Measurements from ENCODE around the gene TMPRSS13.
"Not testable (repeated sequence)": the region's sequence is repeated elsewhere in the genome, so short reads cannot be mapped to it uniquely, and the experiment has no call there.

Gene TMPRSS13

GRCh38 chr11:117875382-117876058 lies 53.7 kb downstream of the TMPRSS13 start:
- in situ Hi-C loops (cut with HindIII; ENCODE audit: low sequenced_read_pairs): no loop called here

DNA sequence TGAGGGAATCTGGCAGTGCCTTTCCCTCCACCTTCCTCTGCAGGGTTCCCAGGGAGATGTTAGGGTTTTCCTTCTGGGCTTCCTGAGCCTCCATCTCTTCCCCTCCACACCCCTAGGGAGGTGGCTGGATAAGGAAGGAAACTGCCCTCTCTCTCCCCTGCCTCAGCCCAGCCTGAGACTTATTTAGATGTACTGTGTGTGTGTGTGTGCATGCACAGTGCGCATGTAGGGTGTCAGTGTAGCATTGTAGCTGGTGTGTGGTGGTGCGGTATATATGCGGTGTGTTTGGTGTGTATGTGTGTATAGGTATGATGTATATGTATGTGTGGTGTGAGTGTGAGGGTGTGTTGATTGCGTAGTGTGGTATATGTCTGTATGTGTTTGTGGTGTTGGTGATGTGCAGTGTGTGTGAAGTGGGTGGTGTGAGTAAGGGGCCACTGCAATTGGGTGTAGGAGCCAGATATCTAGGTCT lies 54.3 kb downstream of the TMPRSS13 start:
- in situ Hi-C loops (cut with HindIII; ENCODE audit: low sequenced_read_pairs): no loop called here

GRCh38 chr11:117874253-117874909 lies 54.8 kb downstream of the TMPRSS13 start:
- in situ Hi-C loops (cut with HindIII; ENCODE audit: low sequenced_read_pairs): no loop called here

- in situ Hi-C loops (cut with HindIII; ENCODE audit: low sequenced_read_pairs): no loop called here
Measured at GRCh38 chr11:117873828-117874125, 55.4 kb downstream of the TMPRSS13 start.

DNA sequence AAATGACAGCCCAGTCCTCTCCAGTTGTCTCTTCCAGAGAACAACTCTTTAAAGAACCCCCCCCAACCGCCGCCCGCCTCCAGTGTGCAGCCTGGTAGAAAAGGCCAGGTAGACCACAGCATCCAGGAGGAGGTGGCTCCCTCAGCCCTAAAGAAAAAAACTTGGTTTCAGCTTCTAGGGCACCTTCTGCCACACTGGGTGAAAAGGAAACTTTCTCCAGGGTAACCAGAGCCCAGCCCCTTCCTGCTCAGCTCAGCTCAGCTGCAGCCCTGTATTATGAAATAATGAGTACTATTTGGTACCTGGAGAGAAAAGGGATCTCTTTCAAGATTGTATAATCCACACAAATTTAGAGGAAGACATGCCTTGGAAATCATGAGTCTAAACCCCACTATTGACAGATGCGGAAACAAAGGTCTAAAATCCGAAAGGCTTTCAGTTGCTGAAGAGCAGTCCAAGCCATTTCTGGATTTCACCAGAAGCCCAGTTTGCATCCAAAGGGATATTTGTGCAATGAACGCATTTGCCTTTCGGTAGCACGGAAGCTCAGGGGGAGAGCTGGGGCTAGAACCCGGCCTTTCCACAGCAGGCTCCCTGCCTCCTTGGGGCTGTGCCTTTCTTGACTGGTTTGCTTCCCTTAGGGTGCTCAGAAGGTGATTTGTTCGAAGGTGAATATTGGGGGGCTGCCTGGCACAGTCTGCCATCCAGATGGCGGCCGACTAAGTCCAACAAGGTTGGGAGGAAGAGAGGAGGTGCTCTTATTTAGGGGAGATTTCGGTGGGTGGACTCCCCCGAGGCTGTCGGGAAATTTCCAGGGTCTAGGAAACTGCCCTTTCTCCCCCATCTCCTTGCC lies 56.0 kb downstream of the TMPRSS13 start:
- in situ Hi-C loops (cut with HindIII; ENCODE audit: low sequenced_read_pairs): no loop called here

GRCh38 chr11:117872420-117872961 lies 56.7 kb downstream of the TMPRSS13 start:
- in situ Hi-C loops (cut with HindIII; ENCODE audit: low sequenced_read_pairs): no loop called here

DNA sequence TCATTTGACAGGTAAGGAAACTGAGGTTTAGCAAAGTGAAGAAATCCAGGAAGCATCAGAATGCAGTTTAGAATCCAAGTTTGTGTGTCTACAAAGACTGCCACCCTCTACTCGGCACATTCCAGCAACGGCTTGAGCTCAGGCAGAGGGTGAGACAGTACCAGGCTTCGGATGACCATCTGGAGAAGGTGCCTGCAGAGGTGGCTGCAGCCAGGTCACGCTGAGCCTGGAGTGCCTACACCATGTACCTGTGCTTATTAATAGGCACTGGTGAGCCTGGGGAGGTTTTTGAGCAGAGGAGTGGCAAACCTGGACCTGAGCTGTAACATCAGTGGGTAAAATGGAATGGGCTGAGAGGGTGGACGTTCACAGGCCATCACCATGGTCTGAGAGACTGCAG lies 57.4 kb downstream of the TMPRSS13 start:
- in situ Hi-C loops (cut with HindIII; ENCODE audit: low sequenced_read_pairs): no loop called here

- in situ Hi-C loops (cut with HindIII; ENCODE audit: low sequenced_read_pairs): no loop called here
Measured at GRCh38 chr11:117871160-117871559, 58.0 kb downstream of the TMPRSS13 start.

- in situ Hi-C loops (cut with HindIII; ENCODE audit: low sequenced_read_pairs): no loop called here
Measured at GRCh38 chr11:117870103-117870952, 58.9 kb downstream of the TMPRSS13 start.

DNA sequence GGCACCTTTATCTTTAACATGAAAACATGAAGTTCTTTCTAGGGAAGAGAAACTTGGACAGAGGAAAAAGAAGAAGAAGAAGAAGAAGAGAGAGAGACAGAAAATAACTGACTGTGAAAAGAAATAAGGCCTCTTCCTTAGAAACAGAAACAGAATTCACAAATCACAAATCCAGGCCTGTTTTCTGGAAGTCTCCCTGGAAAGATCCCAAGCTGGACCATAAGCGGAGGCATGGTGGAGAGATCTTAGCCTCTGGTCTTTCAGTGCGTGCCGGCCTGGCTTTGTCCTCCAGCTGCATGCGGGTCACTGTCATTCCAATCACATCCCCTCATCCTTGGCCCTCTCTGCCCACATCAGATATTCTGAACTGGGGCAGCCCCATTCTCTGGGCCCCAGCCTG lies 59.6 kb downstream of the TMPRSS13 start:
- in situ Hi-C loops (cut with HindIII; ENCODE audit: low sequenced_read_pairs): no loop called here

- in situ Hi-C loops (cut with HindIII; ENCODE audit: low sequenced_read_pairs): no loop called here
Measured at GRCh38 chr11:117868815-117869561, 60.2 kb downstream of the TMPRSS13 start.

- in situ Hi-C loops (cut with HindIII; ENCODE audit: low sequenced_read_pairs): no loop called here
Measured at GRCh38 chr11:117868088-117868487, 61.1 kb downstream of the TMPRSS13 start.

DNA sequence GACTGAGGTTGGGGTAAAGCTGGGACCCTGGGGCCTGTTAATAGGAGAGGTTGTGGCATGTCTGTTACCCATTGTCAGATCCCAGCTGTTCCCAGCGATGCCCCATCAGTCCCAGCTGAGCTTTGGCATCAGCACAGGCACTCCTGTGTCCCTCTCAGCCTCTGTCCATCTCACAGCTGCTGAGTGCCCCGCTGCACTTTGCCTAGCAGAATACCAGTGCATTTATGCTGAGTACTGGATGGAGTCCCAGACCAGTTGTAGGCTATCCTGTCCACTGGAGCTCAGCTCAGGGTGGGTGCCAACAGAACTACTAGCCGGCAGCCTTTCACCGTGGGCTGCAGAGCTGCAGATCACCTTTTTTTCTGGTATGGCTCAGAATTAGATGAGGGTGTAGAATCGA lies 62.7 kb downstream of the TMPRSS13 start:
- in situ Hi-C loops (cut with HindIII; ENCODE audit: low sequenced_read_pairs): no loop called here

GRCh38 chr11:117865546-117865945 lies 63.7 kb downstream of the TMPRSS13 start:
- in situ Hi-C loops (cut with HindIII; ENCODE audit: low sequenced_read_pairs): not testable (repeated sequence)

GRCh38 chr11:117863383-117863782 lies 65.8 kb downstream of the TMPRSS13 start:
- in situ Hi-C loops (cut with HindIII; ENCODE audit: low sequenced_read_pairs): no loop called here

DNA sequence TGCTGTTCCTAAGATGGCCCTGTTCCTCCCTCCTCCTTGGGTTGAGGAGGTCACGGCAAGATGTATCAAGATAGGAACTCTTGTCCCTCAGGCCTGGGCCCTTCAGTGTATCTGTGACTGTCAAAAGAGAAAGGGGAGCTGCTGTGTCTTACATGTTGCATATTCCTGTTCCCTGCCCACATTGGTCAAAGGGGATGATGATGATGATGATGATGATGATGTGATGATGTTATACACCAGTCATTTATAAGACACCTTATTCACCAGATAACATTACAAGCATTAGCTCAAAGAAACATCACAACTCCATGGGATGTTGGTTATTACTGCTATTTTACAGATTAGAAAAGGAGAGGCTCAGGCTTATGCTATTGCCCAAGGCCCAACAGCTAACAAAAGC lies 66.4 kb downstream of the TMPRSS13 start:
- in situ Hi-C loops (cut with HindIII; ENCODE audit: low sequenced_read_pairs): no loop called here

- in situ Hi-C loops (cut with HindIII; ENCODE audit: low sequenced_read_pairs): no loop called here
Measured at GRCh38 chr11:117862019-117862725, 67.0 kb downstream of the TMPRSS13 start.

GRCh38 chr11:117861151-117862018 lies 67.8 kb downstream of the TMPRSS13 start:
- in situ Hi-C loops (cut with HindIII; ENCODE audit: low sequenced_read_pairs): no loop called here

All from DLD1 (cell line).